ENCODE measurements around the gene NOD2. TPM values are rescaled to one million over a fixed set of nuclear protein-coding genes. Genes with fewer than 3 reads are reported as not detected.

The NOD2 gene
- total RNA-seq, 1 experiment from 2014 or later = not detected

- H3K27me3 ChIP-seq (ENCODE audit: control insufficient read depth, insufficient read depth, low read length) = no peaks in the 10 kb centered on the region
- peak; percentile 90 for DNase-seq
- no peaks in the 10 kb centered on the region for H3K36me3 ChIP-seq (replicated peaks; ENCODE audit: control insufficient read depth, insufficient read depth, low read length)
- H3K4me3 ChIP-seq (ENCODE audit: insufficient read depth, low read depth, low read length) = peak overlapping the region; percentile 30; the same call in 1 of the 2 replicates
Observed at GRCh38 chr16:50665128-50665878, 28.1 kb upstream of the NOD2 start.

- Histone ChIP-seq H3K4me3 (ENCODE audit: insufficient read depth, low read depth, low read length) (no peak overlapping the region), H3K27me3 (ENCODE audit: control insufficient read depth, insufficient read depth, low read length) (no peaks in the 10 kb centered on the region), H3K36me3 (replicated peaks; ENCODE audit: control insufficient read depth, insufficient read depth, low read length) (no peaks in the 10 kb centered on the region)
- no peak for DNase-seq
Observed at GRCh38 chr16:50666658-50667496, 26.5 kb upstream of the NOD2 start.

GRCh38 chr16:50667497-50668367, 25.7 kb upstream of the NOD2 start:
- H3K36me3 ChIP-seq (replicated peaks; ENCODE audit: control insufficient read depth, insufficient read depth, low read length) = no peaks in the 10 kb centered on the region
- H3K27me3 ChIP-seq (ENCODE audit: control insufficient read depth, insufficient read depth, low read length) = no peaks in the 10 kb centered on the region
- no peak for DNase-seq
- H3K4me3 ChIP-seq (ENCODE audit: insufficient read depth, low read depth, low read length) = no peak overlapping the region

- DNase-seq = no peak
Observed at GRCh38 chr16:50668368-50669008, 24.9 kb upstream of the NOD2 start.

GRCh38 chr16:50669741-50670140, 23.7 kb upstream of the NOD2 start:
- Histone ChIP-seq H3K36me3 (replicated peaks; ENCODE audit: control insufficient read depth, insufficient read depth, low read length) (no peaks in the 10 kb centered on the region), H3K27me3 (ENCODE audit: control insufficient read depth, insufficient read depth, low read length) (no peaks in the 10 kb centered on the region)
- DNase-seq = no peak

More at GRCh38 chr16:50668368-50669008, 24.9 kb upstream of the NOD2 start:
- Histone ChIP-seq H3K27me3 (ENCODE audit: control insufficient read depth, insufficient read depth, low read length) (no peaks in the 10 kb centered on the region), H3K36me3 (replicated peaks; ENCODE audit: control insufficient read depth, insufficient read depth, low read length) (no peaks in the 10 kb centered on the region), H3K4me3 (ENCODE audit: insufficient read depth, low read depth, low read length) (no peak overlapping the region)

GRCh38 chr16:50670476-50670875, 22.9 kb upstream of the NOD2 start:
- no peak overlapping the region for H3K4me3 ChIP-seq (ENCODE audit: insufficient read depth, low read depth, low read length)
- no peaks in the 10 kb centered on the region for H3K36me3 ChIP-seq (replicated peaks; ENCODE audit: control insufficient read depth, insufficient read depth, low read length)
- no peaks in the 10 kb centered on the region for H3K27me3 ChIP-seq (ENCODE audit: control insufficient read depth, insufficient read depth, low read length)
- no peak for DNase-seq

More at GRCh38 chr16:50669741-50670140, 23.7 kb upstream of the NOD2 start:
- no peak overlapping the region for H3K4me3 ChIP-seq (ENCODE audit: insufficient read depth, low read depth, low read length)

- H3K36me3 ChIP-seq (replicated peaks; ENCODE audit: control insufficient read depth, insufficient read depth, low read length) = no peaks in the 10 kb centered on the region
- DNase-seq = peak; percentile 79
Observed at GRCh38 chr16:50671644-50672260, 21.7 kb upstream of the NOD2 start.

GRCh38 chr16:50673496-50674275, 19.7 kb upstream of the NOD2 start:
- peak; percentile 56 for DNase-seq
- H3K36me3 ChIP-seq (replicated peaks; ENCODE audit: control insufficient read depth, insufficient read depth, low read length) = no peaks in the 10 kb centered on the region
- H3K27me3 ChIP-seq (ENCODE audit: control insufficient read depth, insufficient read depth, low read length) = no peaks in the 10 kb centered on the region
- no peak overlapping the region for H3K4me3 ChIP-seq (ENCODE audit: insufficient read depth, low read depth, low read length)

More at GRCh38 chr16:50671644-50672260, 21.7 kb upstream of the NOD2 start:
- H3K4me3 ChIP-seq (ENCODE audit: insufficient read depth, low read depth, low read length) = no peak overlapping the region
- no peaks in the 10 kb centered on the region for H3K27me3 ChIP-seq (ENCODE audit: control insufficient read depth, insufficient read depth, low read length)

GRCh38 chr16:50674831-50675230, 18.6 kb upstream of the NOD2 start:
- no peaks in the 10 kb centered on the region for H3K27me3 ChIP-seq (ENCODE audit: control insufficient read depth, insufficient read depth, low read length)
- no peak for DNase-seq
- no peak overlapping the region for H3K4me3 ChIP-seq (ENCODE audit: insufficient read depth, low read depth, low read length)
- no peaks in the 10 kb centered on the region for H3K36me3 ChIP-seq (replicated peaks; ENCODE audit: control insufficient read depth, insufficient read depth, low read length)

GRCh38 chr16:50675686-50676610, 17.5 kb upstream of the NOD2 start:
- Histone ChIP-seq H3K36me3 (replicated peaks; ENCODE audit: control insufficient read depth, insufficient read depth, low read length) (no peaks in the 10 kb centered on the region), H3K4me3 (ENCODE audit: insufficient read depth, low read depth, low read length) (no peak overlapping the region), H3K27me3 (ENCODE audit: control insufficient read depth, insufficient read depth, low read length) (no peaks in the 10 kb centered on the region)
- no peak for DNase-seq

GRCh38 chr16:50676684-50677225, 16.7 kb upstream of the NOD2 start:
- DNase-seq = no peak
- no peaks in the 10 kb centered on the region for H3K27me3 ChIP-seq (ENCODE audit: control insufficient read depth, insufficient read depth, low read length)
- H3K4me3 ChIP-seq (ENCODE audit: insufficient read depth, low read depth, low read length) = no peak overlapping the region
- H3K36me3 ChIP-seq (replicated peaks; ENCODE audit: control insufficient read depth, insufficient read depth, low read length) = no peaks in the 10 kb centered on the region

- peak; percentile 87 for DNase-seq
- H3K27me3 ChIP-seq (ENCODE audit: control insufficient read depth, insufficient read depth, low read length) = no peaks in the 10 kb centered on the region
Observed at GRCh38 chr16:50677351-50677750, 16.1 kb upstream of the NOD2 start.

More at GRCh38 chr16:50677351-50677750, 16.1 kb upstream of the NOD2 start:
- H3K36me3 ChIP-seq (replicated peaks; ENCODE audit: control insufficient read depth, insufficient read depth, low read length) = no peaks in the 10 kb centered on the region
- H3K4me3 ChIP-seq (ENCODE audit: insufficient read depth, low read depth, low read length) = no peak overlapping the region

Data from H7 (cell line).